Measurements from ENCODE around the gene C1orf21.
A peak's percentile ranks its signal among the peaks of the same experiment; 100 is the strongest.

C1orf21 gene

GRCh38 chr1:184486761-184487445, 100.1 kb downstream of the C1orf21 start:
- Histone ChIP-seq H3K4me3 (ENCODE audit: low read depth, low read length) (no peak overlapping the region), H3K36me3 (0 out of 2 replicates have a peak, but pooled peaks cover 5% of the 10 kb centered on the region), H3K9me3 (no peaks in the 10 kb centered on the region), H3K27me3 (no peaks in the 10 kb centered on the region), H3K4me1 (peaks cover 28% of the 10 kb centered on the region)
- TF ChIP-seq CTCF (IDR thresholded peaks at IDR 0.05; ENCODE audit: low read depth, low read length): no peak
- no peak for DNase-seq

DNA sequence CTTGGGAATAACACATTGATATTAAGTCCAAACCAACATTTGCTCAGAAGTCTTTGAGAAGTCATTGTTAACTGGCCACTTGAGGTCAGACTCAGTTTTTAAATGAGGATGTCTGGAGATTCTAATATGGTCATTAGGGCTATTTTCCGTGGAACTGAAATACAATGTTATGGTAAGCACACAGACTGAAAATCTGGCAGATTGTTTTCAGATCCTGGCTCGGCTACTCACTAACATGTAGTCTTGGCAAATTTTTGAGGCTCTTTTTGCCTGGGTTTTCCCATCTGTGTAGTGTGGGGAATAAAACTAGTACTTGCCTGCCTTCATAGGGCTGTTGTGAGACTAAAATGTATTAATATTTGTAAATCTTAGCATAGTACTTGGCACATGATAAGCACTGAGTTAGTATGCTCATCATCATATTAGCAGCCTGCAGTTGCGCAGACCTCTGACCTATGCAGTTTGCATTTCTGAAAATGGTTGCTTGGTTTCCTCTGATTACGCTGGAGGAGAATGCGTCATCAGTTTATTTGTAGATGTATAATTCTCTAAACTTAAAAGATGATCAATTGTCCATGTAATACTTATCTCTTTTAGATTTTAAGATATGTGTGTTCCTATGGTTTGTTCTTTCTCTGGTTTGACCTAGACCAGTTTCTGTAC, 100.8 kb downstream of the C1orf21 start:
- Histone ChIP-seq H3K36me3 (0 out of 2 replicates have a peak, but pooled peaks cover 5% of the 10 kb centered on the region), H3K27me3 (no peaks in the 10 kb centered on the region), H3K4me1 (peaks cover 36% of the 10 kb centered on the region), H3K4me3 (ENCODE audit: low read depth, low read length) (no peak overlapping the region), H3K9me3 (no peaks in the 10 kb centered on the region)
- TF ChIP-seq CTCF (IDR thresholded peaks at IDR 0.05; ENCODE audit: low read depth, low read length): no peak
- no peak for DNase-seq

GRCh38 chr1:184489908-184490307, 103.1 kb downstream of the C1orf21 start:
- TF ChIP-seq CTCF (IDR thresholded peaks at IDR 0.05; ENCODE audit: low read depth, low read length): no peak
- peak; percentile 73 for DNase-seq
- H3K4me1 ChIP-seq: peaks cover 52% of the 10 kb centered on the region

DNA sequence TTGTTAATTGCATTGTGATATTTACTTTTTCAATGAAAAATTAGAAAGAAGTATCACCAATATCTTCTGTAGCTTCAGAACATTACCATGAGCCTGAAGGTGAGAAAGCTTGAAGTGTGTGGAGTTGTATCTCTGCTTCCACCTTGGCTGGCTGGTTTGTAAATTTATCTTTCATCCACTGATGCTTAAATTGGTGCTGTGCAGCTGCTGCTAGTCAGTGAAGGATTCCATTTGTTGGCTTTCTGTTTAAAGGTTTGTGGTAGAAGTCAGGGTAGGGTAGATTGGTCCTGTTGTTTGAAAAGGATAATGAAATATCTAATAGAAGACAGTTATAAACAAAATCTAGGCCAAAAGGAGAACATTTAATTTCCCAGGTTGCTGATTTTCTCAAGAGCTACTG, 105.7 kb downstream of the C1orf21 start:
- no peak for TF ChIP-seq CTCF (IDR thresholded peaks at IDR 0.05; ENCODE audit: low read depth, low read length)
- no peaks in the 10 kb centered on the region for H3K27me3 ChIP-seq
- H3K9me3 ChIP-seq: no peaks in the 10 kb centered on the region
- H3K4me1 ChIP-seq: peaks cover 63% of the 10 kb centered on the region
- H3K36me3 ChIP-seq: no peaks in the 10 kb centered on the region
- DNase-seq: no peak
- H3K4me3 ChIP-seq (ENCODE audit: low read depth, low read length): no peak overlapping the region

More at GRCh38 chr1:184489908-184490307, 103.1 kb downstream of the C1orf21 start:
- no peak overlapping the region for H3K4me3 ChIP-seq (ENCODE audit: low read depth, low read length)
- no peaks in the 10 kb centered on the region for H3K9me3 ChIP-seq
- no peaks in the 10 kb centered on the region for H3K27me3 ChIP-seq
- no peaks in the 10 kb centered on the region for H3K36me3 ChIP-seq

DNA sequence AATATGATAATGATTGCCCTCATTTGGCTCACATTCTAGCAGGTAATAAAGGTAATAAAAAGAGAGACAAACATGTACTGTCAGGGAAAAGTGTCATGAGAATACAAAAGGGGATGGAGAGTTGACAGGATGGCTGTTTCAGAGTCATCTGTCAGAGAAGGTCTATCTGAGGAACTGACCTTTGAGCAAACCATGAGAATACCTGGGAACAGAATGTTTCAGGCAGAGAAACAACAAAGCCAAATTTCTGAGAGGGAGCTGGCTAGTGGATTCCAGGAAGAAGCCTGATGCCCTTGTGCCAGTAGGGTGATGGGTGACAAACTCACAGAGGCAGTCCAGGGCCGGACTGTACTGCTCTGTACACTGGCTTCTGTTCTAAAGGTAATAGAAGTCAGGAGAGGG, 107.2 kb downstream of the C1orf21 start:
- peaks cover 68% of the 10 kb centered on the region for H3K4me1 ChIP-seq
- TF ChIP-seq CTCF (IDR thresholded peaks at IDR 0.05; ENCODE audit: low read depth, low read length): no peak
- no peak for DNase-seq
- no peak overlapping the region for H3K4me3 ChIP-seq (ENCODE audit: low read depth, low read length)
- H3K27me3 ChIP-seq: no peaks in the 10 kb centered on the region
- no peaks in the 10 kb centered on the region for H3K36me3 ChIP-seq
- no peaks in the 10 kb centered on the region for H3K9me3 ChIP-seq

- H3K36me3 ChIP-seq: no peaks in the 10 kb centered on the region
- no peak for DNase-seq
- no peak overlapping the region for H3K4me3 ChIP-seq (ENCODE audit: low read depth, low read length)
- no peaks in the 10 kb centered on the region for H3K9me3 ChIP-seq
- TF ChIP-seq CTCF (IDR thresholded peaks at IDR 0.05; ENCODE audit: low read depth, low read length): no peak
- H3K4me1 ChIP-seq: peaks cover 68% of the 10 kb centered on the region
- H3K27me3 ChIP-seq: no peaks in the 10 kb centered on the region
These were observed 108.1 kb downstream of the C1orf21 start for GRCh38 chr1:184494929-184495328.
